SK-N-MC (cell line): ENCODE results near the gene NR2E3.

Source experiments
- EZH2 ChIP-seq: fragments of 200-600 bp; sonication (generic); IDR thresholded peaks from one replicate; pipeline ENCODE4 v1.6.1; 2017; ENCODE audit warnings: antibody characterized with exemption
- POLR2AphosphoS5 ChIP-seq: IDR thresholded peaks from 2 replicates; pipeline ENCODE4 v1.6.1; 2012; ENCODE audit warnings: mild to moderate bottlenecking, low read depth, low read length, borderline replicate concordance

DNA sequence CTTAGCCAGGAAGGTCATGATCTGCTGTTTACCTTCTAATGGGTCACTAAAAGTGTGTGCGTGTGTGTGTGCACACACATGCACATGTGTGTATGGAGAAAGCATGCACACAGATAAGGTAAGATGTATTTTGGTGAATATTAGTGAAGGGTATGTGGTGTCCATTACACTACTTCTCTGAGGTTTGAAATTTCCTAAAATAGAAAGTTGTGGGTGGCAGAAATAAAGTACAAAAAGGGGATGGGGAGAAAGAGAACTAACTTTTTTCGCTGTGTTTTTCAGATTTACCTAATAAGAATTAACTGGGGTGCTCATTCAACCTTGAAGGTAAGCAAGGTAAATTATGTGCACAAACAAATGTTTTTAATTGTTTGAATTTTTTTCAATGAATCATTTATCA is 24.4 kb upstream of the NR2E3 start:
- TF ChIP-seq EZH2 (no peak), POLR2AphosphoS5 (no peak)
